ENCODE data around the gene AP5M1. TPM values are rescaled to one million over a fixed set of nuclear protein-coding genes. Genes with fewer than 3 reads are reported as not detected.

The AP5M1 gene
- total RNA-seq, 1 donor from 2014 or later: 49.1 TPM

DNA sequence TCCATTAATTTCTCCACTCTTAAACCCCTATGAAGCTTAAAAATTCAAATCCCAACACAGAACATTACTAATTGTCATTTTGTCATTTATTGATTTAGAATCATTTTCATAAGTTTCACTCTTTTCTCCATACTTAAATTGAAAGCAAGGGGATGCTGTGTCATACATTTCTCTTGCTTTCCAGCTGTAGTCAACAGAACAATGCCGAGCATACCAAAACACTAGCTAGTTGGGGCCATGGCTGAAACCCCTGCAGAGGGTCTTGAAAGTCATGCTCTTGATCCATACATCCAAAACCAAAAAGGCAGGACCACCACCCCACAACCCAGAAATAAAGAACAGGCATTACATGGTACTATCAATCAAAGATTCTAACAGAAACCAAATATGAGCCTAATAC lies 9.1 kb upstream of the AP5M1 start:
- TF ChIP-seq, protein P1, sequence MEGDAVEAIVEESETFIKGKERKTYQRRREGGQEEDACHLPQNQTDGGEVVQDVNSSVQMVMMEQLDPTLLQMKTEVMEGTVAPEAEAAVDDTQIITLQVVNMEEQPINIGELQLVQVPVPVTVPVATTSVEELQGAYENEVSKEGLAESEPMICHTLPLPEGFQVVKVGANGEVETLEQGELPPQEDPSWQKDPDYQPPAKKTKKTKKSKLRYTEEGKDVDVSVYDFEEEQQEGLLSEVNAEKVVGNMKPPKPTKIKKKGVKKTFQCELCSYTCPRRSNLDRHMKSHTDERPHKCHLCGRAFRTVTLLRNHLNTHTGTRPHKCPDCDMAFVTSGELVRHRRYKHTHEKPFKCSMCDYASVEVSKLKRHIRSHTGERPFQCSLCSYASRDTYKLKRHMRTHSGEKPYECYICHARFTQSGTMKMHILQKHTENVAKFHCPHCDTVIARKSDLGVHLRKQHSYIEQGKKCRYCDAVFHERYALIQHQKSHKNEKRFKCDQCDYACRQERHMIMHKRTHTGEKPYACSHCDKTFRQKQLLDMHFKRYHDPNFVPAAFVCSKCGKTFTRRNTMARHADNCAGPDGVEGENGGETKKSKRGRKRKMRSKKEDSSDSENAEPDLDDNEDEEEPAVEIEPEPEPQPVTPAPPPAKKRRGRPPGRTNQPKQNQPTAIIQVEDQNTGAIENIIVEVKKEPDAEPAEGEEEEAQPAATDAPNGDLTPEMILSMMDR (IDR thresholded peaks at IDR 0.05; ENCODE audit: borderline replicate concordance): no peak
- no peaks in the 10 kb centered on the region for H3K27me3 ChIP-seq (ENCODE audit: low read depth)
- peaks cover 5% of the 10 kb centered on the region for H3K9me3 ChIP-seq (replicated peaks)
- intact Hi-C loops (cut with micrococcal nuclease): no loop called here
- H3K27ac ChIP-seq (replicated peaks): no peak overlapping the region
- peaks cover 20% of the 10 kb centered on the region for H3K4me1 ChIP-seq
- no peak for DNase-seq
- H3K4me3 ChIP-seq: no peak overlapping the region
- H3K36me3 ChIP-seq: no peaks in the 10 kb centered on the region

GRCh38 chr14:57261604-57262003 lies 7.2 kb upstream of the AP5M1 start:
- no peak overlapping the region for H3K27ac ChIP-seq (replicated peaks)
- H3K36me3 ChIP-seq: no peaks in the 10 kb centered on the region
- no peaks in the 10 kb centered on the region for H3K27me3 ChIP-seq (ENCODE audit: low read depth)
- TF ChIP-seq, protein P1 (IDR thresholded peaks at IDR 0.05; ENCODE audit: borderline replicate concordance): no peak
- intact Hi-C loops (cut with micrococcal nuclease): no loop called here
- H3K9me3 ChIP-seq (replicated peaks): peaks cover 5% of the 10 kb centered on the region
- peaks cover 35% of the 10 kb centered on the region for H3K4me1 ChIP-seq
- no peak overlapping the region for H3K4me3 ChIP-seq
- no peak for DNase-seq

DNA sequence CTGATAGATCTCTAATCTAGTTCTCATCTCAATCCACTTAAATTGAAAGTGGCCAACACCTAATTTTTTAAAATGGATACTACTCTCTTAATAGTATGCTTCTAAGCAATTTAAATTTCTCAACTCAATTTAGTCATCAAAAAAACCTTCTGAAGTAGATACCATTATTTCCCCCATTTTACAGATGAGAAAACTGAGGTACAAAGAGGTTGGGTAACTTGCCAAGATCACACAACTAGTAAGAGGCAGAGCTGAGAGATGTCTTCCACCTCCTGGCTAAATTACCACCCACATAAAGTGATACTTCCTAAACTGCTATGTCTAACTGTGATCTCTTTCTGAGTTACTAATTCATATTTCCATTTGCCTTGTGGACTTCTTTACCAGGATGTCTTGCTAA lies 6.7 kb upstream of the AP5M1 start:
- TF ChIP-seq, protein P1 (IDR thresholded peaks at IDR 0.05; ENCODE audit: borderline replicate concordance): no peak
- H3K36me3 ChIP-seq: no peaks in the 10 kb centered on the region
- H3K27ac ChIP-seq (replicated peaks): no peak overlapping the region
- peaks cover 5% of the 10 kb centered on the region for H3K9me3 ChIP-seq (replicated peaks)
- H3K4me1 ChIP-seq: peaks cover 40% of the 10 kb centered on the region
- H3K4me3 ChIP-seq: no peak overlapping the region
- DNase-seq: no peak
- H3K27me3 ChIP-seq (ENCODE audit: low read depth): no peaks in the 10 kb centered on the region
- intact Hi-C loops (cut with micrococcal nuclease): no loop called here

DNA sequence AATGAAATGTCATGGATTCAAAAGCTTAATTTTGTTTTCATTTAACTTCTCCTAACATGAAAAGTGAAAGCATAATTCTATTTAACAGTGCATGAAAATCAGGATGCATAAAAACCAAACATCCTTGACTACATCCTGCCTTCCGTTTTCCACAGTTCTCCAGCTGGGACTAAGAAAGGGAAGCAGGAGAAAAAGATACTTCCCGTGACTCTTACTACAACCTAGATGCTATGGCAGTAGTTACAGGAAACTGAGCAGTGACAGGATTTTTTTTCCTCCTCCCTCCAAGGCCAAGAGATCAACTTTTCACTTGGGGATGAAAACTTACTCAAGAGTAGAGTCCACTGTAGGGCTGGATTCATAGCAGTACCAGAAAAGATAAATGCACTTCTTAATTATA lies 2.7 kb upstream of the AP5M1 start:
- no peaks in the 10 kb centered on the region for H3K9me3 ChIP-seq (replicated peaks)
- no peaks in the 10 kb centered on the region for H3K36me3 ChIP-seq
- no peaks in the 10 kb centered on the region for H3K27me3 ChIP-seq (ENCODE audit: low read depth)
- intact Hi-C loops (cut with micrococcal nuclease): no loop called here
- H3K4me3 ChIP-seq: no peak overlapping the region
- H3K4me1 ChIP-seq: peaks cover 76% of the 10 kb centered on the region
- no peak for DNase-seq
- H3K27ac ChIP-seq (replicated peaks): peak overlapping the region; percentile 51
- TF ChIP-seq, protein P1 (IDR thresholded peaks at IDR 0.05; ENCODE audit: borderline replicate concordance): no peak

- Histone ChIP-seq H3K36me3 (peaks cover 21% of the 10 kb centered on the region), H3K4me3 (no peak overlapping the region), H3K27ac (replicated peaks) (no peak overlapping the region), H3K9me3 (replicated peaks) (no peaks in the 10 kb centered on the region), H3K27me3 (ENCODE audit: low read depth) (no peaks in the 10 kb centered on the region), H3K4me1 (peaks cover 45% of the 10 kb centered on the region)
- TF ChIP-seq, protein P1 (IDR thresholded peaks at IDR 0.05; ENCODE audit: borderline replicate concordance): no peak
- intact Hi-C loops (cut with micrococcal nuclease): no loop called here
- DNase-seq: no peak
Measured at GRCh38 chr14:57273236-57273635, 4.5 kb downstream of the AP5M1 start.

DNA sequence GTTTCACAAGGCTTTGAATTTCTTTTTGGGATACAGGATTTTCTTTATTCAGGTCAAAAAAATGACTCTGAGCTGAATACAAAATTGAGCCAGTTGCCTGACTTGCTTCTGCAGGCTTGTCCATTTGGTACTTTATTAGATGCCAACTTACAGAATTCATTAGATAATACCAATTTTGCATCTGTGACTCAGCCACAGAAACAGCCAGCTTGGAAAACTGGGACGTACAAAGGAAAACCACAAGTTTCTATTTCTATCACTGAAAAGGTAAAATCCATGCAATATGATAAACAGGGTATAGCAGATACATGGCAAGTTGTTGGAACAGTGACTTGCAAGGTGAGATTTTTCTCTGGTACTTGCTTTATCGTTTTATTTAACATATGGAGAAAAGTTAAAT lies 5.8 kb downstream of the AP5M1 start:
- no peak for DNase-seq
- Histone ChIP-seq H3K4me1 (peaks cover 33% of the 10 kb centered on the region), H3K4me3 (no peak overlapping the region), H3K36me3 (peaks cover 21% of the 10 kb centered on the region), H3K9me3 (replicated peaks) (no peaks in the 10 kb centered on the region), H3K27me3 (ENCODE audit: low read depth) (no peaks in the 10 kb centered on the region), H3K27ac (replicated peaks) (no peak overlapping the region)
- intact Hi-C loops (cut with micrococcal nuclease): no loop called here
- TF ChIP-seq, protein P1 (IDR thresholded peaks at IDR 0.05; ENCODE audit: borderline replicate concordance): no peak
